Measurements from ENCODE around the gene REXO1. TPM values are rescaled to one million over a fixed set of nuclear protein-coding genes. Genes with fewer than 3 reads are reported as not detected.

REXO1 gene
- total and polyA plus RNA-seq, 9 of the 15 experiments (the other 6 are each of a cell fraction or from before 2014, with no cell fraction given) = 0.04 to 63.3 (median 15.8) TPM

DNA sequence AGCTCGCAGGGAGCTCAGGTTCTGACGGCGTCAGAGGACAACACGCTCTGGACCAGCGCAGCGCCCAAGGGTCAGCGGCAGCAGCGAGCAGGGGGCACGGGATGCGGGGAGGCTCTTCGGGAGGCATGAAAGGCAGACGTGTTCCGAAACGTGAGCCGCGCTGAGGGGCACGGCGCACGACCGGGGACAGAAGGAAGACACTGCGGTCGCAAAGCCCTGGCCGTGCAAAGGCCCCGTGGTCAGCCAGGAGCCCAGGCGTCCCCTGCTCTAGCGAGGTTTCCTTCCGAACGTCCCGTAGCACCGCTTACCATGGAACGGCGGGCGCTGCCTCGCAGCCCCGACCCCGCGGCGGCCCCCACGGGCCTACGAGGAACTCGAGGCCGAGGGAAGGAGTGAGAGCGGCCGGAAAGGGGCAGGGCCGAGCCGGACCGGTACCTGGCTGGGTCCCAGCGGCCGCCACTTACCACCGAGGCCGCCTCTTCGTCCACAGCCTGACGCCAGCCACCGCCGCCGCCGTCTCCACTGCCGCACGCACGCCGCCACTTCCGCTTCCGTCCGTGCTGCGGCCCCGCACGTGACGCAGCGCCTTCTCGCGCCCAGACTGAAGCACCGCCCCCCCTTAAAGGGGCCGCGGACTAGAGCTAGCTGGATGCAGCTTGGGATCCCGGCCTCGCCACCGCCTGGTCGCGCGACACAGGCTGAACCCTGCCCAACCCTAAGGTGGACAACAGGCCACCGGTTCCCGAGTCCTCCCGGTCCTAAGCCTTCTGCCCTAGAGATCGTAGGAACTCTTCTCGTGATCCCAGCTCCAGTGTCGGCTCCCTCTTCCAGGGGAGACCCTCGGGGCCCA lies 27.6 kb upstream of the REXO1 start (continued):
- TF ChIP-seq AFF4 (CRISPR knock-in tag; IDR thresholded peaks at IDR 0.05) (peak; percentile 83; the same call in 1 of the 2 replicates), MEIS2 (IDR thresholded peaks at IDR 0.05; ENCODE audit: partially characterized antibody) (no peak), TSC22D4 (tag; IDR thresholded peaks at IDR 0.05) (no peak), ESRRB (CRISPR knock-in tag; IDR thresholded peaks at IDR 0.05; ENCODE audit: borderline replicate concordance) (no peak), CBX8 (IDR thresholded peaks at IDR 0.05; ENCODE audit: borderline replicate concordance, extremely low read depth, low read depth, low read length, poor library complexity, severe bottlenecking) (no peak), ZFP36 (IDR thresholded peaks at IDR 0.05; ENCODE audit: low read depth, low read length, partially characterized antibody) (peak; percentile 14), ZNF655 (CRISPR knock-in tag; IDR thresholded peaks at IDR 0.05) (no peak), DNMT1 (IDR thresholded peaks at IDR 0.05) (no peak), ZFP91 (CRISPR knock-in tag; IDR thresholded peaks at IDR 0.05) (peak; percentile 100), CCAR2 (IDR thresholded peaks at IDR 0.05; ENCODE audit: low read depth, low read length) (no peak), BRCA1 (IDR thresholded peaks at IDR 0.05) (no peak), BRCA1 (CRISPR knock-in tag; IDR thresholded peaks at IDR 0.05) (0 out of 2 replicates have a peak, but pooled peaks have one; percentile 75), OTX1 (CRISPR knock-in tag; IDR thresholded peaks at IDR 0.05) (no peak), ZNF507 (tag; conservative IDR thresholded peaks at IDR 0.05) (no peak), STAT5B (CRISPR knock-in tag; IDR thresholded peaks at IDR 0.05) (no peak), ZBTB1 (CRISPR knock-in tag; IDR thresholded peaks at IDR 0.05; ENCODE audit: borderline replicate concordance, low read depth) (peak; percentile 98), CBFB (CRISPR knock-in tag; IDR thresholded peaks at IDR 0.05) (0 out of 2 replicates have a peak, but pooled peaks have one; percentile 79)

Data from K562 (cell line).